ENCODE results near the gene SAMHD1.

DNA sequence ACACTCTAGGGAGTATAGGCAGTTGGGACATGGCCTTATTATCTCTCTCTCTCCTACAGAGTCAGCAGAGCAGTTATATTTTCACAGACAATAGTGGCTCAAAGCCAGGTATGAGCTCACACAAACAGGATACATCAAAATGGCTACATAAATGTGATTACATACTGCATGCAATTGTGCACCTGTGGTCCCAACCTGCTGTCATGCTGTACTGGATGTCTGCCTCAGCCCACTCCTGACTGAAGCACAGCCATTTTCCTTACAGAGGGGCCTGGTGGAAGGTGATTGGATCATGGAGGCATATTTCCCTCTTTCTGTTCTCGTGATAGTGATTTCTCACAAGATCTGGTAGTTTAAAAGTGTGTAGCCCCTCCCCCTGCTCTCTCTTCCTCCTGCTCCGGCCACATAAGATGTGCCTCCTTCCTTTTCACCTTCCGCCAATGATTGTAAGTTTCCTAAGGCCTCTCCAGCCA, 37.0 kb upstream of the SAMHD1 start:
- no peak for TF ChIP-seq POLR2A (IDR thresholded peaks at IDR 0.05; ENCODE audit: insufficient read depth in 1 of 2, low read depth in 2 of 2, low read length in 2 of 2)
- TF ChIP-seq MXD4 (CRISPR knock-in tag; IDR thresholded peaks at IDR 0.05) = no peak
- no peak for TF ChIP-seq PCBP1 (IDR thresholded peaks at IDR 0.05; ENCODE audit: borderline replicate concordance, low read depth, low read length)
- TF ChIP-seq, protein P1, sequence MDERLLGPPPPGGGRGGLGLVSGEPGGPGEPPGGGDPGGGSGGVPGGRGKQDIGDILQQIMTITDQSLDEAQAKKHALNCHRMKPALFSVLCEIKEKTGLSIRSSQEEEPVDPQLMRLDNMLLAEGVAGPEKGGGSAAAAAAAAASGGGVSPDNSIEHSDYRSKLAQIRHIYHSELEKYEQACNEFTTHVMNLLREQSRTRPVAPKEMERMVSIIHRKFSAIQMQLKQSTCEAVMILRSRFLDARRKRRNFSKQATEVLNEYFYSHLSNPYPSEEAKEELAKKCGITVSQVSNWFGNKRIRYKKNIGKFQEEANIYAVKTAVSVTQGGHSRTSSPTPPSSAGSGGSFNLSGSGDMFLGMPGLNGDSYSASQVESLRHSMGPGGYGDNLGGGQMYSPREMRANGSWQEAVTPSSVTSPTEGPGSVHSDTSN (CRISPR knock-in tag; IDR thresholded peaks at IDR 0.05) = no peak
- no peak for TF ChIP-seq ZKSCAN8 (CRISPR knock-in tag; IDR thresholded peaks at IDR 0.05; ENCODE audit: borderline replicate concordance)
- TF ChIP-seq ISL2 (CRISPR knock-in tag; IDR thresholded peaks at IDR 0.05) = no peak
- TF ChIP-seq ZSCAN20 (CRISPR knock-in tag; IDR thresholded peaks at IDR 0.05; ENCODE audit: borderline replicate concordance) = no peak
- no peak for TF ChIP-seq ZNF589 (CRISPR knock-in tag; conservative IDR thresholded peaks at IDR 0.05)
- TF ChIP-seq HBP1 (CRISPR knock-in tag; IDR thresholded peaks at IDR 0.05; ENCODE audit: low read depth) = no peak
